Panc1 (cell line): ENCODE data around the gene GCNA.

Experiments
- CTCF ChIP-seq: fragments of 450-650 bp; IDR thresholded peaks from 2 replicates; pipeline ENCODE4 v1.5.1; 2017; ENCODE audit warnings: mild to moderate bottlenecking
- POLR2AphosphoS5 ChIP-seq: IDR thresholded peaks from 2 replicates; pipeline ENCODE4 v1.6.1; 2012; ENCODE audit warnings: mild to moderate bottlenecking, low read depth, low read length, moderate library complexity

- TF ChIP-seq CTCF (no peak), POLR2AphosphoS5 (no peak)
Measured at GRCh38 chrX:71636438-71637252, 58.4 kb downstream of the GCNA start.
